ENCODE data around the gene KSR2.

- no peak for TF ChIP-seq USF2 (IDR thresholded peaks at IDR 0.05; ENCODE audit: low read depth, low read length)
- no peak for TF ChIP-seq CTCF (conservative IDR thresholded peaks at IDR 0.05; ENCODE audit: low read depth, low read length)
- TF ChIP-seq POLR2A (IDR thresholded peaks at IDR 0.05; ENCODE audit: low read depth, low read length) = no peak
- TF ChIP-seq FOS (IDR thresholded peaks at IDR 0.05; ENCODE audit: low read depth, low read length) = no peak
- no peak for TF ChIP-seq CEBPB (IDR thresholded peaks at IDR 0.05; ENCODE audit: low read depth, low read length)
- no peak for TF ChIP-seq MAFK (IDR thresholded peaks at IDR 0.05; ENCODE audit: low read depth, low read length)
- no peak for TF ChIP-seq RFX5 (IDR thresholded peaks at IDR 0.05; ENCODE audit: low read depth, low read length)
- no peak for TF ChIP-seq CHD1 (IDR thresholded peaks at IDR 0.05; ENCODE audit: low read depth, low read length)
- no peak for TF ChIP-seq RCOR1 (IDR thresholded peaks at IDR 0.05; ENCODE audit: insufficient replicate concordance, low read length)
- TF ChIP-seq NFE2L2 (IDR thresholded peaks at IDR 0.05; ENCODE audit: low read depth, low read length) = no peak
- no peak for TF ChIP-seq MXI1 (IDR thresholded peaks at IDR 0.05; ENCODE audit: borderline replicate concordance, low read depth, low read length)
- no peak for TF ChIP-seq RAD21 (IDR thresholded peaks at IDR 0.05; ENCODE audit: low read length)
- no peak for TF ChIP-seq SMC3 (IDR thresholded peaks at IDR 0.05; ENCODE audit: low read depth, low read length)
Measured at GRCh38 chr12:117450209-117450608, 518.6 kb downstream of the KSR2 start.

Data from IMR-90 (cell line).